C4-2B (cell line): Measurements from ENCODE around the gene CTCFL.

Source experiments
- H3K27ac ChIP-seq: fragments of 450-650 bp; 2 replicates; pipeline ENCODE4 v1.5.1; 2017
- CTCF ChIP-seq: fragments of 450-650 bp; conservative IDR thresholded peaks from 2 replicates; pipeline ENCODE4 v1.5.1; 2017; ENCODE audit warnings: mild to moderate bottlenecking
- ZFX ChIP-seq: fragments of 450-650 bp; IDR thresholded peaks from 2 replicates; pipeline ENCODE4 v1.6.1; 2017

CTCFL gene

GRCh38 chr20:57559289-57559634, 34.3 kb upstream of the CTCFL start:
- TF ChIP-seq CTCF (no peak), ZFX (no peak)
- H3K27ac ChIP-seq = no peak overlapping the region

GRCh38 chr20:57558614-57559288, 33.8 kb upstream of the CTCFL start:
- no peak overlapping the region for H3K27ac ChIP-seq
- no peak for TF ChIP-seq CTCF
- no peak for TF ChIP-seq ZFX

GRCh38 chr20:57557926-57558613, 33.1 kb upstream of the CTCFL start:
- no peak overlapping the region for H3K27ac ChIP-seq
- no peak for TF ChIP-seq CTCF
- no peak for TF ChIP-seq ZFX

- TF ChIP-seq CTCF (no peak), ZFX (no peak)
- no peak overlapping the region for H3K27ac ChIP-seq
Measured at GRCh38 chr20:57556980-57557274, 32.0 kb upstream of the CTCFL start.

- no peak overlapping the region for H3K27ac ChIP-seq
- TF ChIP-seq ZFX (no peak), CTCF (no peak)
Measured at GRCh38 chr20:57555457-57556184, 30.7 kb upstream of the CTCFL start.

- H3K27ac ChIP-seq = no peak overlapping the region
- no peak for TF ChIP-seq ZFX
- no peak for TF ChIP-seq CTCF
Measured at GRCh38 chr20:57553376-57554018, 28.6 kb upstream of the CTCFL start.

GRCh38 chr20:57552471-57552870, 27.5 kb upstream of the CTCFL start:
- no peak overlapping the region for H3K27ac ChIP-seq
- TF ChIP-seq CTCF (no peak), ZFX (no peak)
